BJ (cell line): Measurements from ENCODE around the gene MEIS1. TPM values are rescaled to one million over a fixed set of nuclear protein-coding genes. Genes with fewer than 3 reads are reported as not detected.

Experiments used
- CTCF ChIA-PET: fragments of 350-600 bp; formaldehyde crosslinking; extraction: SDS; loops from one replicate; lab custom pipeline; 2021; ENCODE audit warnings: antibody characterized with exemption, inconsistent platforms; lab: Yijun Ruan, JAX
- POLR2A ChIA-PET: fragments of 300-600 bp; sonication (Branson Sonifier 250); formaldehyde crosslinking; extraction: SDS; loops from one replicate; lab custom pipeline; 2021; ENCODE audit warnings: antibody characterized with exemption; lab: Charles Lee
- DNase-seq: peaks from one replicate; pipeline ENCODE4 v3.0.0-alpha.2; 2011; ENCODE audit warnings: low read depth
- H3K27me3 ChIP-seq: 2 replicates; pipeline ENCODE4 v1.6.0; 2011; ENCODE audit warnings: low read length; ENCODE audit not compliant: control insufficient read depth, insufficient read depth
- H3K36me3 ChIP-seq: 2 replicates; pipeline ENCODE4 v1.5.1; 2011; ENCODE audit warnings: low read length; ENCODE audit not compliant: control insufficient read depth, insufficient read depth
- H3K4me3 ChIP-seq: 2 replicates; pipeline ENCODE4 v1.5.1; 2011; ENCODE audit warnings: low read depth, mild to moderate bottlenecking, control low read depth, low read length
- polyA plus RNA-seq: library from polyadenylated mRNA; depleted of rRNA; stranded (reverse); fragments of >200 nt; gene quantifications from 2 replicates; pipeline ENCODE4 v1.2.3, GENCODE V29; 2011
- TF ChIP-seq, protein P1 (sequence below): IDR thresholded peaks from 2 replicates; pipeline ENCODE4 v1.5.1; 2011; ENCODE audit warnings: low read depth, mild to moderate bottlenecking, control low read depth, inconsistent platforms, low read length, moderate library complexity; ENCODE audit not compliant: insufficient read depth

MEIS1 gene
- polyA plus RNA-seq, 1 experiment: 65.7 TPM

DNA sequence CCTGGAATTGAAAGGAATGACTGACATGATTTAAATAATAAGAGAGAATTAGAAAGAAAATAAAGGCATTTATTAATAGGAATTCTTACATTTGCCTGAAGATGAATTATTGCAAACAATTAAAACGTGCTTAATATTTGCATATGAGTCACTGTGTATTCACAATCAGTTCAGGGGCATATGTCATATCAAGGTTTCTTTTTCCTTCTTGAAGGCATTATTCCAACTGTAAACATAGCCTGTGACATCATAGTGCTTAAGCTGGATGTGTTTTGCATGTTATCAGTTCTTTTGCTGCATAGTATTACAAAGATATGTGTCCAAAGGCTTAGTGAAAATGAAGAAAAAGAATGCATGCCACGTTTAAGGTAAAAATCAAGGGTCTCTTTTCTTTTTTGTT lies 80.8 kb downstream of the MEIS1 start:
- CTCF ChIA-PET: no interaction called here
- DNase-seq: no peak
- no peak overlapping the region for H3K4me3 ChIP-seq
- no peaks in the 10 kb centered on the region for H3K27me3 ChIP-seq
- POLR2A ChIA-PET: no interaction called here
- TF ChIP-seq, protein P1, sequence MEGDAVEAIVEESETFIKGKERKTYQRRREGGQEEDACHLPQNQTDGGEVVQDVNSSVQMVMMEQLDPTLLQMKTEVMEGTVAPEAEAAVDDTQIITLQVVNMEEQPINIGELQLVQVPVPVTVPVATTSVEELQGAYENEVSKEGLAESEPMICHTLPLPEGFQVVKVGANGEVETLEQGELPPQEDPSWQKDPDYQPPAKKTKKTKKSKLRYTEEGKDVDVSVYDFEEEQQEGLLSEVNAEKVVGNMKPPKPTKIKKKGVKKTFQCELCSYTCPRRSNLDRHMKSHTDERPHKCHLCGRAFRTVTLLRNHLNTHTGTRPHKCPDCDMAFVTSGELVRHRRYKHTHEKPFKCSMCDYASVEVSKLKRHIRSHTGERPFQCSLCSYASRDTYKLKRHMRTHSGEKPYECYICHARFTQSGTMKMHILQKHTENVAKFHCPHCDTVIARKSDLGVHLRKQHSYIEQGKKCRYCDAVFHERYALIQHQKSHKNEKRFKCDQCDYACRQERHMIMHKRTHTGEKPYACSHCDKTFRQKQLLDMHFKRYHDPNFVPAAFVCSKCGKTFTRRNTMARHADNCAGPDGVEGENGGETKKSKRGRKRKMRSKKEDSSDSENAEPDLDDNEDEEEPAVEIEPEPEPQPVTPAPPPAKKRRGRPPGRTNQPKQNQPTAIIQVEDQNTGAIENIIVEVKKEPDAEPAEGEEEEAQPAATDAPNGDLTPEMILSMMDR: no peak
- H3K36me3 ChIP-seq: peaks cover 4% of the 10 kb centered on the region; the same call in 1 of the 2 replicates

DNA sequence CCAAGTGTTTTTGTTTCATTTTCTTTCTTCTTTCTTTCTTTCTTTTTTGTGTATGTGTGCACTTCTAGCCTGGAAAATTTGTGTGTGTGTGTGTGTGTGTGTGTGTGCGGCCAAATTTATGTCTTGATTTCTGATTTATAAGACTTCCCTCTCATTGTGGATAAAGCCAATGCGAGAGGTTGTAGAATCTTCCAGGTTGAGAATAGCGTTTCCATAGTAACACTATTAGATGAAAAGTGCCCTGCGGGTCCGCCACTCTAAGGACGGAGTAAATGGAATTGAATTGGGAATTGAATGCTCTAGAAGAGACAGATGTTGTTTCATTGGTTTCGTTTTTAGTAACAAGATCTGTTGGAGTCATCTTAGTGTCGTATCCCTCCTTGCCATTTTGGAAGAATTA lies 81.6 kb downstream of the MEIS1 start:
- ChIA-PET CTCF (no interaction called here), POLR2A (no interaction called here)
- Histone ChIP-seq H3K36me3 (peaks cover 4% of the 10 kb centered on the region; the same call in 1 of the 2 replicates), H3K4me3 (no peak overlapping the region), H3K27me3 (no peaks in the 10 kb centered on the region)
- TF ChIP-seq, protein P1: no peak
- DNase-seq: no peak

DNA sequence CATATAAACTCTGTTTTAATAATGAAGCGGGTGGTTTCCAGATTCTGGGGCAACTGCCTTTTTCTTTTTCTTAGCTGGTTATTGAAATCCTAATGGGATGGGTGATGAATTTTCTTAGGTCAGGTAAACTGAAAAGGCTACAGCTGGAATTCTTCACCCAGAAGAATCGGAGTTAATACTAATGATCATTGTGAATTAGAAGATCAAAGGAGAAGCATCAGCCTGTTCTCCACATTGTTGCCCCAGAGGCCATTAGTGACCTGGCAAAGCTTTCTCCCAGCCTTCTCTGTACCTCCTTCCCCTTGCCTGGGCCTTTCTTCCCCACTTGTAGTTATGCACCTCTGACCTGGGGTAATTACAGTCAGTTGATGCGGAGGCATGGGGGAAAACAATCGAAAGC lies 82.8 kb downstream of the MEIS1 start:
- DNase-seq: no peak
- TF ChIP-seq, protein P1: no peak
- Histone ChIP-seq H3K36me3 (peaks cover 4% of the 10 kb centered on the region; the same call in 1 of the 2 replicates), H3K27me3 (no peaks in the 10 kb centered on the region), H3K4me3 (no peak overlapping the region)
- CTCF ChIA-PET: no interaction called here
- POLR2A ChIA-PET: interaction anchor here (0.7 kb wide), 1 partner anchor 19 kb away, joined by 16 read pairs; no protein-coding TSS in a partner anchor

DNA sequence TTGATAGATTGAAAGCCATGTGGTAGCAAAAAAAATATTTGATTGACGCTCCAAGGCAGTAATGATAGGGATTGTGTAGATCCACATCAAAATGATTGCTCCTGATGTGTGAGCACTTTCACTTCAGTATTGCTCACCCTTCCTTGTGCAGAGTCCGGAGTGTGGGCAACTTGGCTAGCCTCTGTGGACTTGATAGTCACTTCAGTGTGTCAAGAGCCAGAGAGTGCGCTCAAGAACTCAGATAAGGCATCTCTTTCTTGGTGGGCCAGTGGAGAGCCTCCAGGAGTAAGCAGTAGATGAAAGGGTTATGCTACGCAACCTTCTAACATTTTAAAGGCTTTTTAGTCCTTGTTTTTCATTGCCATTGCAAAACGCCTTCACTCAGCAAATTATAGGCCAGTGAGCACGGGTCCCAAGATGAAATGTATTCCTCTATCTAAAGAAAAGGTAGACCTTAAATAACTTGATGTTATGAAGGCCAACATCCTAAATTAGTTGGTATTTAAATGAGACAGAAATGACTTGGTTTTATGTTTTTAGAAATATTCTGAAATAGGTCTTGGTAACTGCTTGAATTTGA lies 84.4 kb downstream of the MEIS1 start:
- peaks cover 4% of the 10 kb centered on the region for H3K36me3 ChIP-seq
- no peak for DNase-seq
- no peak overlapping the region for H3K4me3 ChIP-seq
- no peaks in the 10 kb centered on the region for H3K27me3 ChIP-seq
- ChIA-PET CTCF (no interaction called here), POLR2A (no interaction called here)
- TF ChIP-seq, protein P1: no peak

DNA sequence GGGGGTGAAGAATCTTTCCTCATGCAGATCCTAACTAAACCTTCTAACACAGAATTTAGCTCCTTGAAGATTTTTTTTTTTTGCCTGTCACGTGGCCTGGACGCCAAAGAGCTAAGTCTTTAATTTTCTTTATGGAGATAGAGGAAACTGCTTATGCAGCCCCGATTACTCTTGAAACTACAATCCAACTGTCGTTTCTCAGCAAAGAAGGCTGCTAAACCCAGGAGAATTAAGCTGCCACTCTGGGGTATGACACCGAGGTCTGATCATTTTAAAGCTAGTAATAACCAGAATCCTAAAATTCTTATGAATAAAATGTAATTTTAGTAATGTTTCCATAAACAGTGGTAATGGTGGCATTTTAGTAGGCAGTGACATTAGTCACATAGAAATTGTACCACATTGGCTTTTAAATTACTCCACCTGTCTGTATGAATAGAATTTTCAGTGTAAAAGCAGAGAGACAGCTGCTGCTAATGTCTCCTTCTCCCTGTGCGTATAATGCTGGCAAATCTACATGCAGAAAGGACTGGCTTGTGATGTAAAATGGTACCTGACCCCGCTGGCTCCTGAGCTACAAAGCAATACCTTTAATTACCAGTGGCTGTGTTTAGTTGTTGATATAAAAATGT lies 86.5 kb downstream of the MEIS1 start:
- Histone ChIP-seq H3K27me3 (no peaks in the 10 kb centered on the region), H3K4me3 (no peak overlapping the region), H3K36me3 (peaks cover 8% of the 10 kb centered on the region)
- CTCF ChIA-PET: interaction anchor here (0.7 kb wide), 1 partner anchor 18 kb away, joined by 3 read pairs; no protein-coding TSS in a partner anchor
- POLR2A ChIA-PET: no interaction called here
- TF ChIP-seq, protein P1: no peak
- DNase-seq: no peak
